GM21515 (cell line): ENCODE data around the gene CSE1L.
"Not testable (repeated sequence)": the region's sequence is repeated elsewhere in the genome, so short reads cannot be mapped to it uniquely, and the experiment has no call there.

ENCODE experiments used
- ATAC-seq: cut with Tn5 transposase; IDR thresholded peaks from one replicate; pipeline ENCODE4 v1.9.1; 2021; ENCODE audit not compliant: unreplicated experiment

Gene CSE1L

DNA sequence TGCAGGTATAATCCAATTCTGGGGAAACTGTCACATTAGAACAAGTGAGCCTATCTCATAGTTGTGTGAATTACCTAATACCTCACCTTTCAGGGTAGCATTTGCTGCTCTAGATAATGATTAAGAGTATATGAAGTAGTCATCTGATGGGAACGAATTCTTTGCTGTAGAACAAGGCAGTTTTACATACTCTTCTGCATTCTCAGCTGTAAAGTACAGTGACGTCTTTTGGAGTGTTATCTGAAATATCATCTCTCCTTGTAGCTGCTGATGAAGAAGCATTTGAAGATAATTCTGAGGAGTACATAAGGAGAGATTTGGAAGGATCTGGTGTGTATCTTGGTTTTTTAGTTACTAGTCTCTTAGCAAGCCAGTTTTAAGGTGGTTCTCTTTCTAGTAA, 28.4 kb downstream of the CSE1L start:
- ATAC-seq, result no peak

- no peak for ATAC-seq
Observed at GRCh38 chr20:49078310-49078709, 32.2 kb downstream of the CSE1L start.

- ATAC-seq, result not testable (repeated sequence)
Observed at GRCh38 chr20:49082295-49082694, 36.2 kb downstream of the CSE1L start.

DNA sequence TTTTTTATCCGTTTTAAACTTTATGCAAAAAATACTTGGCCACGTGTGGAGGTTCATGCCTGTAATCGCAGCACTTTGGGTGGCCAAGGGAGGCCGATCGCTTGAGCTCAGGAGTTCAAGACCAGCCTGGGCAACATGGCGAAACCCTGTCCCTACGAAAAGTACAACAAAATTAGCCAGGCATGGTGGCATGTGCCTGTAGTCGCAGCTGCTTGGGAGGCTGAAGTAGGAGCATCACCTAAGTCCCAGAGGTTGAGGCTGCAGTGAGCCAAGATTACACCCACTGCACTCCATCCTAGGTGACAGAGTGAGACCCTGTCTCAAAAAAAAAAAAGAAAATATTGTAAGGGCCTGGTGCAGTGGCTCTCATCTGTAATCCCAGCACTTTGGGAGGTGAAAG, 45.0 kb downstream of the CSE1L start:
- no peak for ATAC-seq

DNA sequence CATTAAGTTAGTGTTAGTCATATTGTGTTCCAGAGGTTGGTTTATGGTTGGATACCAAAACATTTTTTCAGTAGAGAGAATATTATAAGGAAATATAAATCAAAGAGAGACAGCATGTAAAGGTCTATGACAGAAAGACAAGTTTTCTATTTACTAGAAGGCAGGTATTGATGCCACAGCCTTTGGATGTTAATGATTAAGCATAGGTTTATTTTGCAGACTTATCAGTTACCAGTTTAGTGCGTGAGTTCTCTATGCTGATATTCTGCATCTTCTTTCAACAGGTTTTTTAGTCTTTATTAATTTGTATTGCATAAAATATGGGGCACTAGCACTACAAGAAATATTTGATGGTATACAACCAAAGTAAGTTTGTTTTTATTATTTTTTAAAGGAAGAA, 45.6 kb downstream of the CSE1L start:
- no peak for ATAC-seq

DNA sequence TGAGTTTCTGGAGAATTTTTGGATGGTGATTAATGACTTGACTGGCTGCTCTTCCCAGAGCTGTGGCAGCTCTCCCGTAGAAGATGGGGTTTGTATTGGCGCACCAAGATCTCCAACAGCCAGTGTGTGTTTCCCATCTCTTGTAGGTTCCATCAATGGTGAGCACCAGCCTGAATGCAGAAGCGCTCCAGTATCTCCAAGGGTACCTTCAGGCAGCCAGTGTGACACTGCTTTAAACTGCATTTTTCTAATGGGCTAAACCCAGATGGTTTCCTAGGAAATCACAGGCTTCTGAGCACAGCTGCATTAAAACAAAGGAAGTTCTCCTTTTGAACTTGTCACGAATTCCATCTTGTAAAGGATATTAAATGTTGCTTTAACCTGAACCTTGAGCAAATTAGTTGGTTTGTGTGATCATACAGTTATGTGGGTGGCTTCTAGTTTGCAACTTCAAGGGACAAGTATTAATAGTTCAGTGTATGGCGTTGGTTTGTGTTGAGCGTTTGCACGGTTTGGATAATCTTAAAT, 50.2 kb downstream of the CSE1L start:
- no peak for ATAC-seq

GRCh38 chr20:49097159-49097558, 51.0 kb downstream of the CSE1L start:
- no peak for ATAC-seq

DNA sequence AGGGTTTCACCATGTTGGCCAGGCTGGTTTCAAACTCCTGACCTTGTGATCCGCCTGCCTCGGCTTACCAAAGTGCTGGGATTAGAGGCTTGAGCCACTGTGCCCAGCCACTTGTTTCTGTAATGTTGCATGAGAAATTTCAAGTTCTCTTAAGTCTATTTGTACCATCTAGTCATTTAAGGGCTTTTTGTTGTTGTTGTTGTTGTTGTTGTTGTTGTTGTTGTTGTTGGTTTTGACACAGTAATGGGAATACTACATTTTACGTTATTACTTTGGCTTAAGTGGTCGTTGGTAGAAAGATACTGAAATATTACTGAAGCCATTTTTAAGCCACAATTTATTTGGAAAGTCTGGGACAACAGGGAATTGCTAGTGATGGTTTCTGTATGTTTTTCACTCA, 52.0 kb downstream of the CSE1L start:
- no peak for ATAC-seq

- no peak for ATAC-seq
Observed at GRCh38 chr20:49099011-49099410, 52.9 kb downstream of the CSE1L start.

- not testable (repeated sequence) for ATAC-seq
Observed at GRCh38 chr20:49100292-49100691, 54.2 kb downstream of the CSE1L start.

DNA sequence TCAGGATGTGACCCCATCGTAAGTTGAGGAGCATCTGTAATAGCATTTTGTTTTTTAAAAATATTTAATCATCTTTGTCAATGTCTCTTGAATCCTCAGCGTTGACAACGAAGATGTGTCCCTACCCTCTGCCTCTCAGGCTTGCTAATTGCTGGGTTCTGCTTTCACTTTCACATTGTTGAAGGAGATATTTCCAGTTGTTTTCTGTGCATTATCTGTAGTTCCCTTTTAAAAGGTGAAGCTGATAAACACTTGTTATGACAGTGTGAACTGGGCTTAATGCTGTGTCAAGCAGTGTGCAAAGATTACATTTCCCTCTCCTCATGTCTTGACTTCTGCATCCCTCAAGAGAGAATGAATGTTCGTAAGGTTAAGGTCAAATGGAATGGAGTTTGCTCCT, 54.9 kb downstream of the CSE1L start:
- ATAC-seq, result no peak

- no peak for ATAC-seq
Observed at GRCh38 chr20:49103019-49103418, 56.9 kb downstream of the CSE1L start.

- no peak for ATAC-seq
Observed at GRCh38 chr20:49103647-49104364, 57.7 kb downstream of the CSE1L start.

DNA sequence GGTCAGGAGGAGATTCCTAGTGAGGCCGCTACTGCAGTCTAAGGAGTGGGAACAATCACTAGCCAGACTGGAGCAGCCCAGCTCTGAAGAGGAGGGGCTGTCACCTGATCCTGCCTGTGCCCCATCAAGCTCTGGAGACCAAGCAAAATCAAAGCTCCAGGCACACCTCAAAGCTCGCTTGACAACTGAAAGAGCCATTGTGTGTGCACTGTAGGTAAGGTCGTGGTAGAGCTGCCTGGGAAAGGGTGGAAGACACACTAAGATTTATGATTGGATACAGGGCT, 58.2 kb downstream of the CSE1L start:
- no peak for ATAC-seq

GRCh38 chr20:49104979-49105547, 59.0 kb downstream of the CSE1L start:
- ATAC-seq, result not testable (repeated sequence)

GRCh38 chr20:49106328-49106727, 60.2 kb downstream of the CSE1L start:
- no peak for ATAC-seq

GRCh38 chr20:49110767-49111694, 64.9 kb downstream of the CSE1L start:
- ATAC-seq, result no peak

- no peak for ATAC-seq
Observed at GRCh38 chr20:49112596-49113274, 66.6 kb downstream of the CSE1L start.

- no peak for ATAC-seq
Observed at GRCh38 chr20:49115564-49115963, 69.5 kb downstream of the CSE1L start.

GRCh38 chr20:49118307-49118706, 72.2 kb downstream of the CSE1L start:
- ATAC-seq, result no peak

- no peak for ATAC-seq
Observed at GRCh38 chr20:49119988-49120387, 73.9 kb downstream of the CSE1L start.
